HG03103 (cell line): ENCODE results near the gene IRF5.

Experiments used
- ATAC-seq: cut with Tn5 transposase; IDR thresholded peaks from one replicate; pipeline ENCODE4 v1.9.1; 2021; ENCODE audit warnings: low read depth; ENCODE audit not compliant: unreplicated experiment

The IRF5 gene

DNA sequence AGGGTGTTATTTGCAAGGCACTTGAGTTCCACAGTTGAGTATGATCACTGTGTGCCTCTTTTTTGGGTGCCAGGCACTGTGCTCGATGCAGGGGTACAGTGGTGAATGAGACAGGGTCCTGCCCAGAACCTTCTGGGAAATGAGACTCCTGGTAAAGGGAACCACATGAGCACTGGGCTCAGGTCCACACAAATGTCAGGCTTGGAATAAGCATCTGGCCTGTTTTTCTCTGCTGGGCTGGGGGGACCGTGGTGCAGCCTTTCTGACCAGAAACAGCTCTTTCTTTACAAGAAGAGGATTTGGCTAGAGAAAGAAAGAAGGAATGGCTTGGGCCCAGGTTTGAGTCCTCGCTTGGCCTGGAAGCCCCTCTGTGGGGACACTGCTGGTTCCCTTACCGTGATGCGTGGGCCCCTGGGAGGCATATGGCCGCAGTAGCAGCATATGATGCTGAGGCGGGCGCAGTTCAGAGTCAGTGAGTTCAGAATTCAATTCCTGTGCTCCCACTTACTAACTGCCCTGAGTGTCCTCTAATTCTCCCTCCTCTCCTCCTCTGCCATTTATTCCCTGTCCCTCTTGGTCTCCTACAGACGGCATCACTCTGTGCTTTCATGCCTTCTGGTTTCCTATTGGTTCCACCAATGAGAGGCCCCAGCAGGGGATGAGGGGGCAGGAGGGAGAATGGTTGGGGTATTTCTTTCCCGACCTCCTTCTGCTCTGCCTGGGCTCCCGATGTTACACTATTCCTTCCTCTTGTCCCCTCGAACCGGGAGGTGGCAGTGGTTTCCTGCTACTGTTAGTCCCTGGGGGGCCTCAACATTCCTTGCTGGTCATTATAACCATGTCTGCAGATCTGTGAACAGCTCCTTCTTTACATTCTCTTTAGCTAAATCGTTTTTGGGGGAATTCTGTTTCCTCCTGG lies 17.6 kb upstream of the IRF5 start:
- ATAC-seq = no peak

- no peak for ATAC-seq
Measured at GRCh38 chr7:128920913-128921582, 16.7 kb upstream of the IRF5 start.

DNA sequence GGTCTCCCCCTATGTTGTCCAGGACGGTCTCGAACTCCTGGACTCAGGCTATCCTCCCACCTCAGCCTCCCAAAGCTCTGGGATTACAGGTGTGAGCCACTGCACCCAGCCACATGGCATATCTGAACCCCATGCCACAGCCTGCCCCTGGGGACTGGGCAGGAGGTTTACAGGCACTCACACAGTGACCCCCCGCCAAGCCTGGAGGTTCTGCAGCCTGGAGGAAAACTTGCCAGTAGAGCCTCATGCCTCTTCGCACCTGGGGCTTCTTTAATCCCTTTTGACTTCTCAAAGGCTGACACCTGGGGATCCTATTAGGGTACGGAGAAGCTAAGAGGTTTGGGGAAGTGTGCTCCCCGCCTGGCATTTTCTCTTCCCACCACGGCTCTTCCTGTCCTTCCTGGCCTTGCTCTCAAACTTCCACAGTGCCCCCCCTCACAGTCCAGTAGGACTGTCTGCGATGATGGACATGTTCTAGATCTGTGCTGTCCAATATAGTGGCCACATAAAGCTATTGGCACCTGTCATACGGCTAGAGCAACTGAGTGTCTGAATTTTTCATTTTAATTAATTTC lies 15.8 kb upstream of the IRF5 start:
- ATAC-seq = no peak

GRCh38 chr7:128922496-128923410 lies 15.0 kb upstream of the IRF5 start:
- ATAC-seq = no peak

GRCh38 chr7:128923411-128923800 lies 14.3 kb upstream of the IRF5 start:
- ATAC-seq = no peak

DNA sequence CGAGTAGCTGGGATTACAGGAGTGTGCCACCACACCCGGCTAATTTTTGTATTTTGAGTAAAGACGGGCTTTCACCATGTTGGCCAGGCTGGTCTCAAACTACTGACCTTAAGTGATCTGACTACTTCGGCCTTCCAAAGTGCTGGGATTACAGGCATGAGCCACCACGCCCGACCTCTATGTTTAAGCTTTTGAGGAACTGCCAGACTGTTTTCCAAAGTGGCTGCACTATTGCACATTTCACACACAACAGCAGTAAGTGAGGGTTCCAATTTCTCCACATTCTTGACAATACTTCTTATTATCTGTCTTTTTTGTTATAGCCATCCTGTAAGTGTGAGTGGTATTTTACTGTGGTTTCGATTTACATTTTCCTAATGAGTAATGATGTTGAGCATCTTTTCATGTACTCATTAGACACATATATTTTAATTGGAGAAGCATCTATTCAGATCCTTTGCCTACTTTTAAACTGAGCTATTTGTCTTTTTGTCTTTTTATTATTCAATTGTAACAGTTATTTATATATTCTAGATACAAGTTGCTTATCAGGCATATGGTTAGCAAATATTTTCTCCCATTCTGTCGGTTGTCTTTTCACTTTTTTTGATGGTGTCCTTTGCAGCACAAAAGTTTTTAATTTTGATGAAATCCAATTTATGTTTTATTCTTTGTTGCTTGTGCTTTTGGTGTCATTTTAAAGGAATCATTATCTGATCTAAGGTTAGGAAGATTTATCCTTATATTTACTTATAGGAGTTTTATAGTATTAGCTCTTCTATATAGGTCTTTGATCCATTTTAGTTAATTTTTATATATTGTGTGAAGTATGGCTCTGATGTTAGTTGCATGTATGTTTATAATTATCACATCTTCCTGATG lies 12.8 kb upstream of the IRF5 start:
- ATAC-seq = no peak

DNA sequence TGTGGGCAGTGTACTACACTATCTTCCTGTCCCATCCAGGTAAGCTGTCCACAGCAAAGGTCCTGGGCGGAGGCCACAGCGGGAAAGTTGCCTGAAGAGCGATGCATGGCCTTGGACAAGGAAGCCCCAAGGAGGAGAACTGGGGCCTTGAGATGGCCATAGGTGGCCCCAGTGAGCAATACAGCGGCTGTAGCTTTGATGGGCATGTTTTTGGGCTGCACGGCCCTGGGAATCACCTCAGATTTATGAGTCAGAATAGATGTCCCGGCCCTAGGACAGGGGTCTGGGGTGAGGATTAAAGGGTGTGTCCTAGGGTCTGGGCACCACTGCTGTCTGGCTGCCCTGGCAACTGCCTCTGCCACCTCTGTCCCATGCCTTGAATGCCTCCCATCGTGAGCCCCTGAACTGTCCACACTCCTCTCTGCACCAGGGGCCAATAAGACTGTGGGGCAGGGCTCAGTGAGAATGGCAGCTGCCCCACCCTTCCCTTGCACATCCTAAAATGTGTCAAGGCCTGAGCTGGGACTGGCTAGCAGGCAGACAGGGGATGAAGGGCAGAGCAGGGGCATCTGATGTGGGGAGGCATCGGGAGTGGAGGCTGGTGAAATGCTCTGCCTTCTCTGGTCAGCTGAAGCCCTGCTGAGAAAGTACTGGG lies 9.4 kb upstream of the IRF5 start:
- ATAC-seq = no peak

- no peak for ATAC-seq
Measured at GRCh38 chr7:128928882-128929788, 8.6 kb upstream of the IRF5 start.

- no peak for ATAC-seq
Measured at GRCh38 chr7:128931190-128931798, 6.4 kb upstream of the IRF5 start.

DNA sequence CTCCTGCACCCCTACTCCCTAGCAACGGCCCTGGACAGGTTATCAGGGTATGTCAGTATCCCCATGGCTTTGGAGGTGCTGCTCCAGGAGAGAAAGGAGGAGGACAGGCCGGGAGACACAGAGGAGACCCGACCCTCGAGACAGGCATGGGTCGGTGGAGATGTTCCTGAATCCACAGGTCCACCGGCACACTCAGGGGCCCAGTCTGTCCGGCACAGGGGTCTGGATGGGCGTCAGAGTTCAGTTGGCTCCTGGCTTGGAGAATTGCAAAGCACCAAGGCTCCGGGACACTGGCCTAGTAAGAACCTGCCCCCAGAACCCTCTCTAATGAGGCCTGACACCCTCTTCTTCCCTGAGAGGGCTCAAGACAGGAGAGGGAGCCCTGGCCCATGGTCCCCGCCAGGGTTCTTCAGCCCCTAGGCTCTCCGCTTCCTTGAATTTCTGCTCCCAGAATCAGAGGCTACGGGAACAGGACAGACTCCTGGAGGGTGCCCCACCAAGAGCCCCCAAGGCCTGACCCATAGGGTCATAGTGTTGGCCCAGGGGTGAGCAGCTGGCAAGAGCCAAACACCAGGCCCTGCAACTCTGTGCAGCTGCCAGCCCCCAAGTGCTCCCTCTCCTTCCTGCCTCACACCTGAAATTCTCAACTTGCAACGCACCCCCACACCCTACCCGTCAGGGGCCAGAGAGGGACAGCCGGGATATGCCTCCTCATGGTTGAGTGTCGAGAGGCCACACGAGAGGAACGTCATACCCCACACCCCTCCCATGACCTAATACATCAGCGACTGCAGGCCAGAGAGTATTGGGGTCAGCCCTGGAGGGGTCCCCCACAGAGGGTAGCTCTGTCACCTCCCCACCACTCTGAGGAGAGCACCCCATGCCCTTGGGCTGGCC lies 5.5 kb upstream of the IRF5 start:
- ATAC-seq = no peak

DNA sequence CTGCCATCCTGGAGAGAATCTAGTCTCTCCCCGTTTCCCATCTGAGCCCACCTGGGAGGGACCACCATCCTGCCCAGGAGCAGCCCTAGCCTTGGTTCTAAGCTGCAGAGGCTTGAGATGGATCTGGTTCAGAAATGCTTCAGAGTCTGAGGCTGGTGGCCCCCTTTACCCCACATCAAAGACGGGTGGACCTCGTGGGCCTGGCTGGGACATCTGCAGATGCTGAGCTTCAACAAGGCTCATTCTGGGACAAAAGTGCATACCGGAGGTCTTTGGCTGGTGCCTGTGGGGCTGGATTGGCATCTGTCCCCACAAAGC lies 4.9 kb upstream of the IRF5 start:
- no peak for ATAC-seq

GRCh38 chr7:128933180-128933891 lies 4.4 kb upstream of the IRF5 start:
- ATAC-seq = peak; percentile 30

GRCh38 chr7:128934361-128935341 lies 3.1 kb upstream of the IRF5 start:
- peak; percentile 41 for ATAC-seq

DNA sequence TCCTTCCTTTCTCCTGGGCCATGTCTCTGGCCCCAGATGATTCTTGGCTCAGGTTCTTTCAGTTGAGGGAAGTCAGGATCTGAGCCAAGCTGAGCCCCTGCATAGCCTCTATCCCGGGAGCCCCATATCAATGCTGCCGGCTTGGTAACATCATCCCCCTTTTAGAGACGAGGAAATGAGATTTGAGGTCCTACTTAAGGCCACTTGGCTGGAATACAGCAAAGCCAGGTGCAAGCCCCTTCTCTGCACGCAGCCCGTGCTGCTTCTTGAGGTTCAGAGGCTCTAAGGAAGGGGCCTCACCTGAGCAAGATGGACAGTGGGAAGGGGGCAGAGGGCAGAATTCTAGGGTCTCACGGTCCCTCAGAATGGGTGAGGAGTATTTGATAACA lies 2.4 kb upstream of the IRF5 start:
- ATAC-seq = no peak

DNA sequence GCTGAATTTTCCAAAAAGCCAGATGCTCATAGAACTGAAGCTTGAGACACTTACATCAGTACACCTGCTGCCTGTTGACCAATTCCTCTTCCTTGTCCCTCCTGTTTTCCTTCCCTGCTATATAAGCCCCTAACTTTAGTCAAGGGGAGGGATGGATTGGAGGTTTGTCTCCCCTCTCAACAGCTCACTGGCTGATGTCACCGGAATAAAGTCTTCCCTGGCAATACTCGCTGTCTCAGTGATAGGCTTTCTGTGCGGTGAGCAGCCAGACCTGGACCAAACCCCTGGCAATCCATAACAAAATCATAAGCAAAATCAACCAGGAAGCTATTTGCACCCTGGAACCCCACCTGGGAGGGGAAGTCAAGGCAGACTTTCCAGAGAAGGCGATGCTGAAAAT lies 929 bp upstream of the IRF5 start:
- no peak for ATAC-seq
